Measurements from ENCODE around the gene MAP3K14. TPM values are rescaled to one million over a fixed set of nuclear protein-coding genes. Genes with fewer than 3 reads are reported as not detected.

MAP3K14 gene
- total and polyA plus RNA-seq, 5 donors: 10.8 to 17.1 (median 15.0) TPM

DNA sequence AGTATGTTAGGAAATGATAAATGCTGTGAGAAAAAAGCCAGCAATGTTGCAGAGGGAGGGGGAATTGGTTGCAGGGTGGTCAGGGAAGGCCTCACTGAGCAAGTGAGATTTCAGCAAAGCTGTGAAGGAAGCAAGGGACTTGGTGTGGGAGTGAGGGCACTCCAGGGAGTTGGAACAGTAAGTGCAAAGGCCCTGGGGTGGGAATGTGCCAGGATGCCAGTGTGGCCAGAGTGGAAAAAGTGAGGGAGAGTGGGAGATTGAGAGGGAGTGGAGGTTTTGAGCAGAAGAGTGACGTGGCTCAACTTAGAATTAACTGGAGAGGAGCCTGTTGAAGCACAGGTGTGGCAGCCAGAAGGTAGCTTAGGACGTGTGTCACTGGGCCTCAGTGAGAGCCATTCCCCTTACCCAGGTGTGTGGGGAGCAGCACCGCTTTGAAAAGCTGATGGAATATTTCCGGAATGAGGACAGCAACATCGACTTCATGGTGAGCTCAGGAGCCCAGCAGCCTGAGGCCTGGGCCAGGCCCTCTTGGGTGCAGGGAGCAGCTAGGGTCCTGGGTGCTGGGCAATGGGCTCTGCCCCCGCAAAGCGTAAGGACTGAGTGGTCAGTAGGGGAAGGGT, 78.6 kb downstream of the MAP3K14 start:
- Histone ChIP-seq H3K4me1 (ENCODE audit: control insufficient read depth, insufficient read depth, low read length) (no peaks in the 10 kb centered on the region), H3K4me3 (ENCODE audit: low read length) (no peak overlapping the region), H3K9me3 (ENCODE audit: control insufficient read depth, low read length) (no peaks in the 10 kb centered on the region), H3K27ac (ENCODE audit: low read length) (no peak overlapping the region), H3K27me3 (ENCODE audit: control insufficient read depth, insufficient read depth) (no peaks in the 10 kb centered on the region)
- no peak for ATAC-seq
- intact Hi-C loops (cut with DNase I): no loop called here
- DNase-seq: no peak
- WGBS: 95% methylated on average over 7 of the region's 7 CpGs

DNA sequence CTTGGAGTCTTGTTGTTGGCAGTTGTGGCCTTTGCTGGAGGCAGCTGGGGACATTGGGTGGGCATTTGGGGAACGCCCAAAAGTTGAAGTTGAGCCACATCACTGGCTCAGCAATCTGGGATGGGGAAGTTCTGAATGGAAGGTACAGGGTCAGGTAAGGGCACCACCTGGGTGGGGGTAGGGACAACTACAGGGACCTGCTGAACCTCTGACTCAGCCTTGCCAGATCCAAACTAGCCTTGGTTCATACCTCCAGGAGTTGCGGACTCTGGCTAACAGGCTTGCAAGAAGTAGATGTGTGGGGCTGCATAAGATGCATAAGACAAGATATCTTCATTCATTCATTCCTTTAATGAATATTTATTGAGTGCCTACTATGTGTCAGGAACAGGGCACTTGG, 79.1 kb downstream of the MAP3K14 start:
- DNase-seq (no peak), ATAC-seq (no peak)
- 98% methylated on average over 2 of the region's 2 CpGs for WGBS
- H3K4me1 ChIP-seq (ENCODE audit: control insufficient read depth, insufficient read depth, low read length): no peaks in the 10 kb centered on the region
- no peak overlapping the region for H3K4me3 ChIP-seq (ENCODE audit: low read length)
- H3K27me3 ChIP-seq (ENCODE audit: control insufficient read depth, insufficient read depth): no peaks in the 10 kb centered on the region
- H3K27ac ChIP-seq (ENCODE audit: low read length): no peak overlapping the region
- H3K9me3 ChIP-seq (ENCODE audit: control insufficient read depth, low read length): no peaks in the 10 kb centered on the region
- intact Hi-C loops (cut with DNase I): no loop called here

DNA sequence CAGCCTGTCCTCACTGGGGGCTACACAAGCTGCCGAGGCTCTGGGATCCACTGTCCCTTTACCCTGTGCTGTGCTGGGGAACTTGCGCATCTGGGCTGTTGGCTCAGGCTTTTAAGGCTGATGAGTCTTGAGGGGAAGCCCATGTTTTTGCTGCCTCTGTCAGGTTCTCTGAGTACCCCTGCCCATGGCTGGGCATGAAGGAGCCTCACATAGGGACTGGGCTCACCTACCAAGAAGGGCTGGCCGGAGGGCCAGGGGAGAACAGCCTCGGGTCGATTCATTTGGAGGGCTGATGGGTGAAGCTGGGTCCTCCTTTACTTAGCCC, 80.6 kb downstream of the MAP3K14 start:
- no peak for ATAC-seq
- intact Hi-C loops (cut with DNase I): no loop called here
- Histone ChIP-seq H3K27me3 (ENCODE audit: control insufficient read depth, insufficient read depth) (no peaks in the 10 kb centered on the region), H3K27ac (ENCODE audit: low read length) (no peak overlapping the region), H3K4me3 (ENCODE audit: low read length) (no peak overlapping the region), H3K4me1 (ENCODE audit: control insufficient read depth, insufficient read depth, low read length) (no peaks in the 10 kb centered on the region), H3K9me3 (ENCODE audit: control insufficient read depth, low read length) (no peaks in the 10 kb centered on the region)
- no peak for DNase-seq
- WGBS: 88% methylated on average over 5 of the region's 5 CpGs

DNA sequence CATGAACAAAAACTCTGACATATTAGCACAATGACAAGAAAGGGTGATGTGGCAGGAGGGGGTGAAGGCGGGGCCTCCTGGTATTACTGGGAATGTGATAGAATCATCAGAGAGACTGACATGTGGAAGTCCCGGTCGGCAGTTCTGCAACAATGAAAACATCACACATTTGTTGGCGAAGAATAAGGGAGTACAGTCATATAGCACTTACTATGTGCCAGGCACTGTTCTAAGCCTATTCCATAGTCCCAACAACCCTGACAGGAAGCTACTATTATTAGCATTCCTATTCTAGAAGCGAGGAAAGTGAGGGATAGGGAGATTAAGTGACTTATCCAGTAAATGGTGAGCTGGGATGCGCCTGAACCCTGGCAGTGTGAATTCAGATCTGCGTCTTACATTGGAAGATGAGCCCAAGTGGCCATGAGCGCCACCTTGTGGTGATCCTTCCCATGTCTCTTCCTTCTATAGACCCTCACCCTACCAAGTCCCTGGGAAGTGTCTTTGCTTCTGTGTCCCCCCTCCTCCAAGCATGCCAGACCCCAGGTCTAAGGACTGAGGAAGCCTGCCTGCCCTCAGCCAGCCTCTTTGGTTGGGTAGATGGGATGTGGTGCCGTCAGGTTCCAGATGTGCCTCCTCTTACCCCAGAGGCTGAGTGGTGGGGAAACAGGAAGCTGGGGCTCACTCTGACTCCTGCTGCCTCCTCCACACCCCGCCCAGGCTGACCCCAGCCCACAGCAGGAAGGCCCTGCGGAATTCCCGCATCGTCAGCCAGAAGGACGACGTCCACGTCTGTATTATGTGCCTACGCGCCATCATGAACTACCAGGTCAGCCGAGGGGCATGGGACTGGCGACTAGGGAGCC, 81.2 kb downstream of the MAP3K14 start:
- H3K4me1 ChIP-seq (ENCODE audit: control insufficient read depth, insufficient read depth, low read length): no peaks in the 10 kb centered on the region
- H3K27me3 ChIP-seq (ENCODE audit: control insufficient read depth, insufficient read depth): no peaks in the 10 kb centered on the region
- peak; percentile 81 to 93 (median 87) for DNase-seq
- intact Hi-C loops (cut with DNase I): no loop called here
- H3K4me3 ChIP-seq (ENCODE audit: low read length): no peak overlapping the region
- 56% methylated on average over 20 of the region's 20 CpGs for WGBS
- no peaks in the 10 kb centered on the region for H3K9me3 ChIP-seq (ENCODE audit: control insufficient read depth, low read length)
- peak in 1 of 2 donors; percentile 50 for ATAC-seq
- no peak overlapping the region for H3K27ac ChIP-seq (ENCODE audit: low read length)

DNA sequence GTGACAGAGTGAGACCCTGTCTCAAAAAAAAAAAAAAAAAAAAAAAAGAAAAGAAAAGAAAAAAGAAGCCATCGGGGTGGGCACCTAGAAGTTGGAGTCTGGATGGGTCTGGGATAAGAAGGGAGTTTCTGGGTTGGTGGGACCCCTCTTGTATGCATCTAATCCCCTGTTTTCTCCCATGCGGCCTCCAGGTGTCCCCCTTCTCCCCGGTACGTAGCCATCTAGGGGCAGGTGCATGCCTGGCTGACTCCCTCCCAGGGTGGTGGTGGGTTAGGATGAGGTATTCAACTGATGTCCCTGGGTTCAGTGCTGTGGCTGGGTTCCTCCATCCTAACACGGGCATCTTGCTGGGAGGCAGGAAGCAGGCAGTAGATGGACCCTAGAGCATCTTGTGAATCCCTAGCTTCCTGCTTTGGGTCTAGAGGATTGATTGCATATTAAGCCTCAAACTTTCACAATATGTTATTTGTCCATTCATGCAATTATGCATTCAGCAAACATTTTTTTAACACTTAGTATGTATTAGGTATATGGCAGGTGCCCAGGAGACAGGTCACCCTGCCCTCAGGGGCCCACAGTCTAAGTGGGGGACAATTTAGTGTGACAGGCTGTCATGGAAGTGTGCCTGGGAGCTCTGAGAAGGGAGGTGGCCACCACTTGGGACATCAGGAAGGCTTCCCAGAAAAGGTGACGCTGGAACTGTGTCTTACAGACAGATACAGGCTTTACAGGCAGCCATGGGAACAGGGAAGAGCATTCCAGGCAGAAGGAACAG, 82.0 kb downstream of the MAP3K14 start:
- ATAC-seq: no peak
- intact Hi-C loops (cut with DNase I): no loop called here

DNA sequence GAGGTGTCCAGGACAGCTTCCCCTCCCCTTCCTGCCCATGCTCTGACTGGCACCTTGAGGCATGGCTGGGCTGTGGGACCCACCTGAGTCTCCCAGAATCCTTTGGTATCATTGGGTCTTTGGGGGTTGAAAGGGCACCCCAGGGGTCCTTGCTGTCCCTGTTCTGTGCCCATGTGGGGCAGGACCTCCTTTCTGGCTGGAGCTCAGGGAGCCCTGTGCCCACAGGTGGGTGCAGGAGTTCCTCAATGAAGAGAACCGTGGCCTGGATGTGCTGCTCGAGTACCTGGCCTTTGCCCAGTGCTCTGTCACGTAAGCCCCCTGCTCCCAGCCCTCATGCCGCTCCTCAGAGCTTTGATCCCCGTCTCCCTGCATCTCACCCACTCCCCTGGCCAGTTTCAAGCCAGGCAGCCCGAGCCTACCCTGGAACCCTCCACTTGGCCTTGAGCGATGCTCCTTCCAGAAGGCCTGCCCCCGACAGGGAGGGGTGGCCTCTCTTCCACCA, 83.3 kb downstream of the MAP3K14 start:
- H3K27me3 ChIP-seq (ENCODE audit: control insufficient read depth, insufficient read depth): no peaks in the 10 kb centered on the region
- H3K9me3 ChIP-seq (ENCODE audit: control insufficient read depth, low read length): no peaks in the 10 kb centered on the region
- DNase-seq (peak in 1 of 3 donors; percentile 50), ATAC-seq (no peak)
- H3K4me3 ChIP-seq (ENCODE audit: low read length): no peak overlapping the region
- intact Hi-C loops (cut with DNase I): no loop called here
- no peak overlapping the region for H3K27ac ChIP-seq (ENCODE audit: low read length)
- 90% methylated on average over 8 of the region's 8 CpGs for WGBS
- H3K4me1 ChIP-seq (ENCODE audit: control insufficient read depth, insufficient read depth, low read length): peaks cover 3% of the 10 kb centered on the region

More for the DNA sequence above, 82.0 kb downstream of the MAP3K14 start:
- 35% methylated on average over 6 of the region's 6 CpGs for WGBS
- no peaks in the 10 kb centered on the region for H3K4me1 ChIP-seq (ENCODE audit: control insufficient read depth, insufficient read depth, low read length)
- no peaks in the 10 kb centered on the region for H3K9me3 ChIP-seq (ENCODE audit: control insufficient read depth, low read length)
- no peak overlapping the region for H3K4me3 ChIP-seq (ENCODE audit: low read length)
- H3K27ac ChIP-seq (ENCODE audit: low read length): no peak overlapping the region
- no peaks in the 10 kb centered on the region for H3K27me3 ChIP-seq (ENCODE audit: control insufficient read depth, insufficient read depth)
- peak in 2 of 3 donors; percentile 42 to 53 for DNase-seq

DNA sequence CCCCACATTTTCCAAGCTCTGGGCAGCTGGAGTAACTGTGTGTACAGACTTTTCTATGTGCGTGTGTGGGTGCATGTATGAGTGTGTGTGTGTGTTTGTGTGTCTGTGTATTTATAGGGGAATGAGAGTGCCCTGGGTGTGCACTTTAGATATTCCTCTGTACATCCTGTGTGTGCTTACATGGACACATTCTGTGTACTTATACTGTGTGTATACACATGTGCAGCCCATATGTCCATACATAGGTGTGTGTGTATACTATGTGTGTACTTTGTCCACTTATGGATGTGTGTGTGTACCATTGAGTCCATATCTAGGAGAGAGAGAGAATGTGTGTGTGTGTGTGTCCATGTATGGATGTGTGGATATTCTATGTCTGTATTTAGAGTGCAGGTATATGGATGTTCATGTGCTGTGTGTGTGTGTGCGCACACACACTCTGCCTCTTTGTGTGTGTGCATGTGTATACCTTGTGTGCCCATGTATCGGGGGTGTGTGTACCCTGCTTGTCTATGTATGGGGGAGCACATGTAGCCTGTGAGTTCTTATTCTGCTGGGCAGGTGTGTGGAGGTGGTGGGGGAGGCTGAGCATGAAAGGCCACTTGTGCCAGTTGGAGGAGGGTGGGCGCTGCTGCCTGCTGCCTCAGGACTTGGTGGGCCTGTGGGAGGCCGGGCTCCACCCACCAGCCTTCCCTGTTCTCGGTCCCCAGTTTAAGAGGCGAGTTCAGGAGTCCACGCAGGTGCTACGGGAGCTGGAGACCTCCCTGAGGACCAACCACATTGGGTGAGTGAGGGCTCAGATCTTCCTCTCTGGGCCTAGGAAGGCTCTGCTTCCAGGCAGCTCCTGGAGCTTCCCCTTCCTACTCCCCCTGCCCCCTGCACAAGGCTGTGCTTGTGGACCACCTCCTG, 84.1 kb downstream of the MAP3K14 start:
- DNase-seq (peak in 1 of 3 donors; percentile 40), ATAC-seq (no peak)
- H3K27ac ChIP-seq (ENCODE audit: low read length): no peak overlapping the region
- WGBS: 96% methylated on average over 9 of the region's 9 CpGs
- H3K27me3 ChIP-seq (ENCODE audit: control insufficient read depth, insufficient read depth): no peaks in the 10 kb centered on the region
- no peaks in the 10 kb centered on the region for H3K9me3 ChIP-seq (ENCODE audit: control insufficient read depth, low read length)
- H3K4me1 ChIP-seq (ENCODE audit: control insufficient read depth, insufficient read depth, low read length): peaks cover 7% of the 10 kb centered on the region
- intact Hi-C loops (cut with DNase I): no loop called here
- no peak overlapping the region for H3K4me3 ChIP-seq (ENCODE audit: low read length)

DNA sequence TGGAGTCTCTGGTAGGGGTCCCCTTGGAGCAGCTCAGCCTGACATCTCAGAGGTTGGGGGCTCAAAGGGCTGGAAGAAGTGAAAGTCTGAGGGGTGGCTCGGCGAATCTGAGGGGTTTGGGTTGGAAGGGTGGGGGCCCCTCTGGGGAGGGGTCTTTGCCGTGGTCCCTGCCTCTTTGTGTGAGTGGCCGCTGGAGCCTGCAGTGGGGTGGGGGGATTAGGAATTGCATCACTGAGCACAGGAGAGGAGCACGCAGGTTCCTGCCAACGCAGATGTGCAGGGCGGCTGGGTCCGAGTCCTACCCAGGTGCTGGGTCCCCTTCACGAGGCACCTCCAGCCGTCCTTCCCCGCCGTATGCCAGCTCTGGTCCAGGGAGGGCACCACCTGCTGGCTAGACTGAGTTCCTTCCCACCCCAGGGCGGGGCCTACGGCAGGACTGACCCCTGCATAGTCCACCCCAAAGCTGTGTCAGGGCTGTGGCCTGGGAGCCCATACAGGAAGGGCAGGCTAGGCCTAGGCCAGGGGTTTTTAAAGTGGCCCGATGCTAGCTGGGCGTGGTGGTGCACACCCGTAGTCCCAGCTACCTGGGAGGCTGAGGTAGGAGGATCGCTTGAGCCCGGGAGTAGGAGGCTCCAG, 85.2 kb downstream of the MAP3K14 start:
- peaks cover 7% of the 10 kb centered on the region for H3K4me1 ChIP-seq (ENCODE audit: control insufficient read depth, insufficient read depth, low read length)
- no peak overlapping the region for H3K4me3 ChIP-seq (ENCODE audit: low read length)
- no peak overlapping the region for H3K27ac ChIP-seq (ENCODE audit: low read length)
- intact Hi-C loops (cut with DNase I): no loop called here
- 77% methylated on average over 19 of the region's 19 CpGs for WGBS
- DNase-seq: peak in 2 of 3 donors; percentile 69 to 74
- H3K9me3 ChIP-seq (ENCODE audit: control insufficient read depth, low read length): no peaks in the 10 kb centered on the region
- ATAC-seq: no peak
- H3K27me3 ChIP-seq (ENCODE audit: control insufficient read depth, insufficient read depth): no peaks in the 10 kb centered on the region

DNA sequence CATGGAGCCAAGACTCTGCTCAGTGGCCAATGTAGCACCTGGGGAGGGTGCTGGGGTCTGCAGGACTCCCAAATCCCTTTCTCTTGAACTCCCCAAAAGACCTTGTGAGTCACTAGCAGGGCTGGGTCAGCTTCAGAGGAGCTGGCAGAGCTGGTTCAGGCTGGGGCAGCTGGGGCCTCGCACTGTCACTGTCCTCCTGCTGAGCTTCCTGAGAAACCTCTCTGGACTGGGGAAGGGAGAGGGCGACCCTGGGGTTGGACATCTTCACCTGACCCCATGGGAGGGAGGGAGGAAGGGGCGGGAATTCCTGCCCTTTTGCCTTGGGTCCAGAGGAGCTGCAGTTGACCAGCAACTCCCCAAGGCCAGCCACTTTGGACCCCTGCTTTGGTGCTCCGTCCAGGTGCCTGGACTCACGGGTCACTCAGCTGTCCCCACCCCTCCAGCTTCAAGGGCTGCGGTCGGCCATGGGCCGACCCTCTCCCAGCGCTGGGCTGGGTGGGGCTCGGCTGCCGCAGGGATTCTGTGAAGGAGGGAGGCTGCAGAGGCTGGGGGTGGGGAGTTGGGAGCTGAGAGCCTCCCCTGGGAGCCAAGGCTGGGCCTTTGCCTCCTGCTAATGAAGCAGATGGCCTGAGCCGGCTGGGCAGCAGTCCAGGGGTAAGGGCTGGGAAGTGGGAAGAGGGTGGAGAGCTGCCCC, 85.9 kb downstream of the MAP3K14 start:
- peaks cover 7% of the 10 kb centered on the region for H3K4me1 ChIP-seq (ENCODE audit: control insufficient read depth, insufficient read depth, low read length)
- ATAC-seq (peak in 1 of 2 donors; percentile 5), DNase-seq (peak; percentile 81 to 88 (median 86))
- no peak overlapping the region for H3K4me3 ChIP-seq (ENCODE audit: low read length)
- H3K9me3 ChIP-seq (ENCODE audit: control insufficient read depth, low read length): no peaks in the 10 kb centered on the region
- WGBS: 49% methylated on average over 12 of the region's 12 CpGs
- H3K27ac ChIP-seq (ENCODE audit: low read length): no peak overlapping the region
- intact Hi-C loops (cut with DNase I): no loop called here
- no peaks in the 10 kb centered on the region for H3K27me3 ChIP-seq (ENCODE audit: control insufficient read depth, insufficient read depth)

All from right cardiac atrium (tissue), 5 donors.